ENCODE measurements around the gene RBM12.
A peak's percentile ranks its signal among the peaks of the same experiment; 100 is the strongest.

RBM12 gene

GRCh38 chr20:35618263-35619131 is 46.2 kb downstream of the RBM12 start:
- no peak for DNase-seq

DNA sequence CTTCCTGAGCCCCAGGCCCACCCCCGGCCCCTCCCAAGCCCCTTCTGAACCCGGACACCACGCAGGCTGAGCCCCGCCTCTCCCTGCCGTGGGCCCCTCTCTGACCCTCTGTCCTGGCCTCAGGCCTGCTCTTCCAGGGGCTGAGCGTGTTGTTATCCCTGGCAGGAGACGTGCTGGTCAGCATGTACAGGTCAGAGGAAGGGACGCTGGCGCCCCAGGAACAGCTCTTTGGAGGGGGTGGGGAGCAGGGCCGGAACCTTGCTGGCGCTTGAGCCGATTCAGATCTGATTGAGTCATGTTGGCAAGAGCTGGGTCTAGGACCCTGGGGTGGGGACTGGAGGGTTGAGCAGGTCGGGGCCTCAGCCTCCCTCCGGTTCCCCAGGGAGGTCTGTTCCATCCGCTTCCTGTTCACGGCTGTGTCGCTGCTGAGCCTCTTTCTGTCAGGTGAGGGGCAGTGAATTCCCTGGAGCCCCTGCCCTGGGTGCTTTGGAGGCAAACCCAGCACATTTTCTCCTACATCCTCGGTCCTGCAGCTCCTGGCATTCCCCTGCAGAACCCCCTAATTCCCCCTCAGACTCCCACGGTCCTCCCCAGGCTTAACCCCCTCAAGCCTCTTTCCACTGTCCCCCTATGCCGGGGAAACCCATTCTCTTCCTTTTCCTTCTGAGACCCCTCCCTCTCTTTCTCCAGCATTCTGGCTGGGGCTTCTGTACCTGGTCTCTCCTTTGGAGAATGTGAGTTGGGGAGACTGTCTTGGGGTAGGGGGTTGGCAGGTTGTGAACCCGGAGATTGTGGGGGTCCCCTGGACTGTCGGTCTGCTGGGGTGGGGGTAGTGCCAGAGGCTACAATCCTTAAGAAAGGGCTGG is 47.1 kb downstream of the RBM12 start:
- peak in 1 of 4 experiments; percentile 28 for DNase-seq

DNA sequence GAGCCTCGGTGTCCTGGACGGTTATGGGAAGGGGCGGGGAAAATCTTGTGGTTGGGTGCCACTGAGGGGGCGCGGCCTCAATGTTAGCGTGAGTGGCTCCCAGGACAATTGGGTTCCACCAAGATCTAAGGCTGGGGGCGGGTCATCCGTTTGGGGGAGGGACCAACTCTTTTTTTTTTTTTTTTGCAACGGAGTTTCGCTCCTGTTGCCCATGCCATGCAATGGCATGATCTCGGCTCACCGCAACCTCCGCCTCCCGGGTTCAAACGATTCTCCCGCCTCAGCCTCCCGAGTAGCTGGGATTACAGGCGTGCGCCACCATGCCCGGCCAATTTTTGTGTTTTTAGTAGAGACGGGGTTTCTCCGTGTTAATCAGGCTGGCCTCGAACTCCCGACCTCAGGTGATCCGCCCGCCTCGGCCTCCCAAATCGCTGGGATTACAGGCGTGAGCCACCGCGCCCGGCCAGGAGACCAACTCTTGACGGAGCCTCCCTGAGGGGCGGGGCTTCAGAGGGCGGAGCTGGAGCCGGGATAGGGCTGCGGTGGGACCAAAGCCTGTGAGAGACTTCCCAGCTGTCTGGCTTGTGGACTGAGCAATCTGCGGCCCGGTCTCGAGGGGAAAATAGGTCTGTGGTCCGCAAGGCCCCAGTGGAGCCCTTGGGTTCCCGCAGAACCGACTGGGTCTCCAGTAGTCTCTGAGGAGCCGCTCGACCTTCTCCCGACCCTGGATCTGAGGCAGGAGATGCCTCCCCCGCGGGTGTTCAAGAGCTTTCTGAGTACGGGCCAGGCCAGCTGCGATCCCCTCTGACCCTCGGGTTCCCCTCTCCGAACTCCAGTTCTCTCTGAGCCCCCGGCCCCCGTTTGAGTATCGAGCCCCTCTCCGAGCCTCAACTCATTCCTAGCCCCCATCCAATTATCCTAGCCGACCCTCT is 48.0 kb downstream of the RBM12 start:
- peak in 2 of 4 experiments; percentile 22 for DNase-seq

DNA sequence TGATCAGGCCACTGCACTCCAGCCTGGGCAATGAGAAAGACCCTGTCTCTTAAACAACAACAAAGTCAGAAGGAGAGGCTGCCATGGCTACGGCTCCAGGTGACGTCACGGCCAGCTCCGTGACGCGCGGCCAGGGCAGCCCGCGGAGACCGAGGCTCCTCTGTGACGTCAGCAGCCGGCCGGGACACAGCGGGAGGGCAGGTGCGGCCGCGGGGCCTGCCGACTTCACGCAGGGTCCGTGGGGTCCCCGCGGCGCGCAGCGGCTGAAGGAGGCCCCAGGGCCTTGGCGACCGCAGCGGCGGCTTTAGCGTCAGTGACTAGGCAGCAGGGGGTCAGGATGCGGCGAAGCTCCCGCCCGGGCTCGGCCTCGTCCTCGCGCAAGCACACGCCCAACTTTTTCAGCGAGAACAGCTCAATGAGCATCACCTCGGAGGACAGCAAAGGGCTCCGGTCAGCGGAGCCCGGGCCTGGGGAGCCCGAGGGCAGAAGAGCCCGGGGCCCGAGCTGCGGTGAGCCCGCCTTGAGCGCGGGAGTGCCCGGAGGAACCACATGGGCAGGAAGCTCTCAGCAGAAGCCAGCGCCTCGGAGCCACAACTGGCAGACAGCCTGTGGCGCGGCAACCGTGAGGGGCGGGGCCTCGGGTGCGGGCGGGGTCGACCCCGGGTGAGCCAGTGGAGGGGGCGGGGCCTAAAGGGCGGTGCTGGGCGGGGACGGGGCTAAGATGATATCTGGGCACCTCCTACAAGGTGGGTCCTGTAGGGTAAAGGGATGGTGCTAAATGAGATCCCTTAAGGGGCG is 48.8 kb downstream of the RBM12 start, which contains the start of gene SPAG4:
SPAG4 (plus strand) TSS at position 163 of the 798 bp plus-strand sequence; CDS start at position 338, 175 bp downstream.
- DNase-seq, result peak; percentile 100

DNA sequence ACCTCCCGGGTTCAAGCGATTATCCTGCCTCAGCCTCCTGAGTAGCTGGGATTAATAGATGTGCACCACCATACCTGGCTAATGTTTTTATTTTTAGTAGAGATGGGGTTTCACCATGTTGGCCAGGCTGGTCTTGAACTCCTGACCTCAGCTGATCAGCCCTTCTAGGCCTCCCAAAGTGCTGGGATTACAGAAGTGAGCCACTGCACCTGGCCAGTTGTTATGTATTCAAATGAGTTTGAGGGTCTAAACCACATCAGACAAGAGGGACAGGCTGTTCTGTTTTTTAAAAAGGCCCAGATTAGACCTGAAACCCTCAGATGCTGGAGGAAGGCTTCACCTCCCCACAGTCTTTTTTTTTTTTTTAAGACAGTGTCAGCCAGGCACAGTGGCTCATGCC is 53.2 kb downstream of the RBM12 start:
- no peak for DNase-seq

GRCh38 chr20:35610833-35611427 is 53.8 kb downstream of the RBM12 start:
- no peak for DNase-seq

GRCh38 chr20:35607003-35607735 is 57.5 kb downstream of the RBM12 start:
- DNase-seq, result no peak

- no peak for DNase-seq
Measured at GRCh38 chr20:35606127-35606526, 58.6 kb downstream of the RBM12 start.

GRCh38 chr20:35604449-35604747 is 60.3 kb downstream of the RBM12 start:
- DNase-seq, result no peak

GRCh38 chr20:35603695-35604448 is 60.8 kb downstream of the RBM12 start:
- DNase-seq, result no peak

- no peak for DNase-seq
Measured at GRCh38 chr20:35602851-35603495, 61.7 kb downstream of the RBM12 start.

- DNase-seq, result no peak
Measured at GRCh38 chr20:35601990-35602389, 62.7 kb downstream of the RBM12 start.

DNA sequence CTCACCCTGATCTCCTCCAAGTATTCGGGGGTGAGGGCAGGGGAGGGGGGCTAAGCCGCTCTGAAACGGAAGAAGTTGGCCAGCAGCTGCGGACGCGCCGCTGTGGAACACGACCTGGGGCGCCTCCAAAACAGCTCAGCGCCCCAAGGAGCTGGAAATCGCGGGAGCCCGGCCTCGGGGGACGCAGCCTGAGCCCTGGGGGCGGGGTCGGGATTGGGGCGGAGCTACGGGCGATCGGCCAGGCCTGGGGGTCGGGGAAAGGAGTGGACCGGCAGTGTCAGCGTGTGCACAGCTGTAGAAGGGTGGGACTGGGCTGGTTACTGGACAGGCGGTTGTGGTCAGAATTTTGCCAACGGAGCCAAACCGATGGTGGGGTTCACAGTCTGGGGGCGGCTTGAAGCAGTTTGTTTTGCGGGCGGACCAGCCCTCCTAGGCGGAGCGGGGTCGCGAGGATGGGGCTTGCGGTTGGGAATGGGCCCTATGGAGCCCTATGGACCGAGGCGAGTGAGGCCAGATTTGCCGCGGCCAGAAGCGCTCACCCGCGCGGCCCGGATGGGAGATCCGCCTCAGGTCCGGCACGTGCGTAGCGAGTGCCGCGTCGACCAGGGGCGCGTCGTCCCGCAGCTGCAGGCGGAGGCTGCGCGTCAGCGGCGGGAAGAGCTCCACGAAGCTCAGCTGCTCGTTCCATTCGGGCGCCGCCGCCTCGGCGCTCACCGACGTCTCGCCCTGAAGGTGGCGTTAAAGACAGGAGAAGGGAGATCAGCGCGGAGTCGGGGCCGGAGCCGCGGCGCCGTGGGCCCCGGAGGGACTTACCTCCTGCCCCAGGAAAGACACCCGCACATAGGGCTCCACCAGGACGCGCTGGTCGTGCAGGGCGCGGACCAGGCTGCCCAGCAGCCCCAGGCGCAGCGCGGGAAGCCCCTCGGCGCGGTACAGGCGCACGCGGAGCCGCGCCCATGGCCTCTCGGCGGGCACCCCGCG is 63.4 kb downstream of the RBM12 start:
- peak; percentile 35 to 61 (median 57) for DNase-seq

GRCh38 chr20:35600176-35600992 is 64.3 kb downstream of the RBM12 start:
- no peak for DNase-seq

DNA sequence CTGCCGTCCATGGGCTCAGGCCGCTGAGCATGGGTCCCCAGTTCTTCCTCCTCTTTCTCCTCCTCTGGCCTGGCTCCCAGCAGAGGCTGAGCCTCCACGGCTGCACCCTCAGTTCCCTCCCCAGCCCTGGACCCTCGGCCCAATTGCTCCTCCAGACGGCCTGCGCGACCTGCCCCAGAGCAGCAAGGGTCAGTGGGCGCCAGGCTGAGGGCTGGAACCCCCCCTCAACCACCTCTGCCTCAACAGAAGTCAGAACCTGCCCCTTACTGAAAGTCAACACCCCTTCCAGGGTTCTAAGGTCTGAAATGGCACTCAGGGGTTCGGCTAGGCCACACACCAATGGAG is 65.0 kb downstream of the RBM12 start:
- no peak for DNase-seq
